HG03558 (cell line): Measurements from ENCODE around the gene TRAPPC12.
"Not testable (repeated sequence)": the region's sequence is repeated elsewhere in the genome, so short reads cannot be mapped to it uniquely, and the experiment has no call there.

Source experiments
- ATAC-seq: cut with Tn5 transposase; IDR thresholded peaks from one replicate; pipeline ENCODE4 v1.9.1; 2021; ENCODE audit warnings: moderate number of reproducible peaks; ENCODE audit not compliant: unreplicated experiment; ENCODE audit errors: extremely low read depth

The TRAPPC12 gene

GRCh38 chr2:3379647-3380534 lies at the start of gene TRAPPC12:
TRAPPC12 (plus strand) TSS chr2:3379694; CDS start chr2:3387624, 7,930 bp downstream.
- ATAC-seq: peak; percentile 67

GRCh38 chr2:3332133-3332532 lies 47.4 kb upstream of the TRAPPC12 start:
- ATAC-seq: no peak

- no peak for ATAC-seq
These were observed 44.8 kb upstream of the TRAPPC12 start for GRCh38 chr2:3334392-3335345.

- ATAC-seq: no peak
These were observed 42.6 kb upstream of the TRAPPC12 start for GRCh38 chr2:3336844-3337243.

- ATAC-seq: no peak
These were observed 41.2 kb upstream of the TRAPPC12 start for GRCh38 chr2:3338340-3338739.

GRCh38 chr2:3340144-3340543 lies 39.4 kb upstream of the TRAPPC12 start:
- ATAC-seq: no peak

- no peak for ATAC-seq
These were observed 38.2 kb upstream of the TRAPPC12 start for GRCh38 chr2:3341336-3341735.

- ATAC-seq: no peak
These were observed 37.2 kb upstream of the TRAPPC12 start for GRCh38 chr2:3342324-3342723.

GRCh38 chr2:3343012-3343411 lies 36.5 kb upstream of the TRAPPC12 start:
- ATAC-seq: no peak

- no peak for ATAC-seq
These were observed 34.6 kb upstream of the TRAPPC12 start for GRCh38 chr2:3344897-3345296.

GRCh38 chr2:3345621-3346020 lies 33.9 kb upstream of the TRAPPC12 start:
- ATAC-seq: no peak

GRCh38 chr2:3348767-3349166 lies 30.7 kb upstream of the TRAPPC12 start:
- ATAC-seq: no peak

- no peak for ATAC-seq
These were observed 30.2 kb upstream of the TRAPPC12 start for GRCh38 chr2:3349211-3349693.

GRCh38 chr2:3354986-3355385 lies 24.5 kb upstream of the TRAPPC12 start:
- no peak for ATAC-seq

- ATAC-seq: no peak
These were observed 23.4 kb upstream of the TRAPPC12 start for GRCh38 chr2:3355951-3356569.

GRCh38 chr2:3356799-3357198 lies 22.7 kb upstream of the TRAPPC12 start:
- ATAC-seq: no peak

GRCh38 chr2:3357446-3357845 lies 22.0 kb upstream of the TRAPPC12 start:
- ATAC-seq: not testable (repeated sequence)

GRCh38 chr2:3357926-3358325 lies 21.6 kb upstream of the TRAPPC12 start:
- no peak for ATAC-seq

GRCh38 chr2:3361518-3362389 lies 17.7 kb upstream of the TRAPPC12 start:
- ATAC-seq: no peak
